GM10248 (cell line): Measurements from ENCODE around the gene KIF26B.

Source experiments
- CTCF ChIA-PET: fragments of 300-600 bp; sonication (Branson Sonifier 250); formaldehyde crosslinking; extraction: SDS; loops from one replicate; lab custom pipeline; 2021; ENCODE audit warnings: antibody characterized with exemption; lab: Yijun Ruan, JAX
- POLR2A ChIA-PET: fragments of 350-650 bp; sonication (Branson Sonifier 250); formaldehyde crosslinking; extraction: SDS; loops from one replicate; lab custom pipeline; 2020; ENCODE audit warnings: antibody characterized with exemption; lab: Yijun Ruan, JAX
- DNase-seq: peaks from one replicate; pipeline ENCODE4 v3.0.0; 2012; ENCODE audit errors: extremely low spot score
- CTCF ChIP-seq: IDR thresholded peaks from 2 replicates; pipeline ENCODE4 v1.5.1; 2012; ENCODE audit warnings: mild to moderate bottlenecking, low read depth; ENCODE audit errors: extremely low read depth, missing control alignments, control extremely low read depth

The KIF26B gene

GRCh38 chr1:245298781-245299180 lies 144.0 kb downstream of the KIF26B start:
- no peak for DNase-seq
- no peak for TF ChIP-seq CTCF
- ChIA-PET POLR2A (no interaction called here), CTCF (no interaction called here)

- ChIA-PET POLR2A (no interaction called here), CTCF (interaction anchor here (0.9 kb wide), 1 partner anchor 9 kb away, joined by 3 read pairs; no protein-coding TSS in a partner anchor)
- TF ChIP-seq CTCF = no peak
- DNase-seq = no peak
Measured at GRCh38 chr1:245301162-245301580, 146.4 kb downstream of the KIF26B start.

GRCh38 chr1:245301921-245302320 lies 147.1 kb downstream of the KIF26B start:
- TF ChIP-seq CTCF = no peak
- ChIA-PET POLR2A (no interaction called here), CTCF (no interaction called here)
- no peak for DNase-seq

- ChIA-PET CTCF (no interaction called here), POLR2A (no interaction called here)
- DNase-seq = no peak
- no peak for TF ChIP-seq CTCF
Measured at GRCh38 chr1:245304698-245305097, 149.9 kb downstream of the KIF26B start.

GRCh38 chr1:245306020-245306419 lies 151.2 kb downstream of the KIF26B start:
- ChIA-PET POLR2A (no interaction called here), CTCF (no interaction called here)
- DNase-seq = no peak
- no peak for TF ChIP-seq CTCF

GRCh38 chr1:245306628-245307410 lies 152.0 kb downstream of the KIF26B start:
- ChIA-PET POLR2A (no interaction called here), CTCF (no interaction called here)
- no peak for TF ChIP-seq CTCF
- DNase-seq = no peak
